ENCODE results near the gene TANC1.

The TANC1 gene

GRCh38 chr2:159096901-159097300, 128.5 kb downstream of the TANC1 start:
- no peak for TF ChIP-seq POLR2A (IDR thresholded peaks at IDR 0.05; ENCODE audit: low read depth, low read length)
- FAIRE-seq (no peak), DNase-seq (ENCODE audit: insufficient read length, low spot score) (no peak)

- DNase-seq (ENCODE audit: insufficient read length, low spot score) (no peak), FAIRE-seq (no peak)
- TF ChIP-seq POLR2A (IDR thresholded peaks at IDR 0.05; ENCODE audit: low read depth, low read length), result no peak
These were observed 129.9 kb downstream of the TANC1 start for GRCh38 chr2:159098361-159098760.

GRCh38 chr2:159098921-159099411, 130.5 kb downstream of the TANC1 start:
- FAIRE-seq (no peak), DNase-seq (ENCODE audit: insufficient read length, low spot score) (no peak)
- TF ChIP-seq POLR2A (IDR thresholded peaks at IDR 0.05; ENCODE audit: low read depth, low read length), result no peak

GRCh38 chr2:159101755-159102489, 133.5 kb downstream of the TANC1 start:
- DNase-seq (ENCODE audit: insufficient read length, low spot score) (no peak), FAIRE-seq (peak; percentile 15)
- no peak for TF ChIP-seq POLR2A (IDR thresholded peaks at IDR 0.05; ENCODE audit: low read depth, low read length)

GRCh38 chr2:159103411-159103810, 135.0 kb downstream of the TANC1 start:
- no peak for TF ChIP-seq POLR2A (IDR thresholded peaks at IDR 0.05; ENCODE audit: low read depth, low read length)
- no peak for DNase-seq (ENCODE audit: insufficient read length, low spot score)
- no peak for FAIRE-seq

GRCh38 chr2:159106109-159106508, 137.7 kb downstream of the TANC1 start:
- FAIRE-seq (no peak), DNase-seq (ENCODE audit: insufficient read length, low spot score) (no peak)
- TF ChIP-seq POLR2A (IDR thresholded peaks at IDR 0.05; ENCODE audit: low read depth, low read length), result no peak

- DNase-seq (ENCODE audit: insufficient read length, low spot score), result no peak
- no peak for FAIRE-seq
- no peak for TF ChIP-seq POLR2A (IDR thresholded peaks at IDR 0.05; ENCODE audit: low read depth, low read length)
These were observed 139.9 kb downstream of the TANC1 start for GRCh38 chr2:159108181-159108893.

- FAIRE-seq, result no peak
- no peak for DNase-seq (ENCODE audit: insufficient read length, low spot score)
- TF ChIP-seq POLR2A (IDR thresholded peaks at IDR 0.05; ENCODE audit: low read depth, low read length), result no peak
These were observed 141.1 kb downstream of the TANC1 start for GRCh38 chr2:159109517-159109916.

GRCh38 chr2:159110784-159111183, 142.3 kb downstream of the TANC1 start:
- TF ChIP-seq POLR2A (IDR thresholded peaks at IDR 0.05; ENCODE audit: low read depth, low read length), result no peak
- FAIRE-seq (no peak), DNase-seq (ENCODE audit: insufficient read length, low spot score) (no peak)

GRCh38 chr2:159111346-159111927, 143.0 kb downstream of the TANC1 start:
- FAIRE-seq (no peak), DNase-seq (ENCODE audit: insufficient read length, low spot score) (no peak)
- no peak for TF ChIP-seq POLR2A (IDR thresholded peaks at IDR 0.05; ENCODE audit: low read depth, low read length)

GRCh38 chr2:159114835-159115234, 146.4 kb downstream of the TANC1 start:
- TF ChIP-seq POLR2A (IDR thresholded peaks at IDR 0.05; ENCODE audit: low read depth, low read length), result no peak
- DNase-seq (ENCODE audit: insufficient read length, low spot score) (no peak), FAIRE-seq (no peak)

GRCh38 chr2:159116922-159117321, 148.5 kb downstream of the TANC1 start:
- DNase-seq (ENCODE audit: insufficient read length, low spot score), result no peak
- no peak for FAIRE-seq
- TF ChIP-seq POLR2A (IDR thresholded peaks at IDR 0.05; ENCODE audit: low read depth, low read length), result no peak

- FAIRE-seq (no peak), DNase-seq (ENCODE audit: insufficient read length, low spot score) (no peak)
- TF ChIP-seq POLR2A (IDR thresholded peaks at IDR 0.05; ENCODE audit: low read depth, low read length), result no peak
These were observed 149.2 kb downstream of the TANC1 start for GRCh38 chr2:159117658-159118057.

- no peak for TF ChIP-seq POLR2A (IDR thresholded peaks at IDR 0.05; ENCODE audit: low read depth, low read length)
- DNase-seq (ENCODE audit: insufficient read length, low spot score) (peak; percentile 41), FAIRE-seq (peak; percentile 89)
These were observed 149.8 kb downstream of the TANC1 start for GRCh38 chr2:159118115-159118858.
